CD8-positive, alpha-beta memory T cell (primary cell): ENCODE data around the gene MAPK14. TPM values are rescaled to one million over a fixed set of nuclear protein-coding genes. Genes with fewer than 3 reads are reported as not detected.
A peak's percentile ranks its signal among the peaks of the same experiment; 100 is the strongest.

Experiments
- CTCF ChIA-PET: fragments of 350-600 bp; sonication (Branson Sonifier 250); formaldehyde crosslinking; loops from one replicate; lab custom pipeline; 2021; ENCODE audit warnings: antibody characterized with exemption; lab: Charles Lee
- POLR2A ChIA-PET: fragments of 350-600 bp; sonication (Branson Sonifier 250); formaldehyde crosslinking; loops from one replicate; lab custom pipeline; 2021; ENCODE audit warnings: antibody characterized with exemption; lab: Charles Lee
- DNase-seq, 5 donors: peaks; one replicate each; pipeline versions ENCODE4 v3.0.0 to v3.0.0-alpha.2; 2020 to 2022; ENCODE audit warnings: mixed read lengths in 1 of 5
- H3K27ac ChIP-seq: one replicate; pipeline ENCODE4 v1.7.0; 2013; ENCODE audit warnings: low read depth, mild to moderate bottlenecking, low read length, moderate library complexity
- H3K27me3 ChIP-seq: 2 replicates; pipeline ENCODE4 v1.7.0; 2013; ENCODE audit warnings: low read length, mild to moderate bottlenecking; ENCODE audit not compliant: insufficient read depth, poor library complexity, severe bottlenecking
- H3K36me3 ChIP-seq: 2 replicates; pipeline ENCODE4 v1.7.0; 2013; ENCODE audit warnings: mild to moderate bottlenecking, low read length, moderate library complexity; ENCODE audit not compliant: insufficient read depth
- H3K4me1 ChIP-seq: 2 replicates; pipeline ENCODE4 v1.7.0; 2013; ENCODE audit warnings: mild to moderate bottlenecking, low read length, moderate library complexity; ENCODE audit not compliant: insufficient read depth
- H3K4me3 ChIP-seq: 2 replicates; pipeline ENCODE4 v1.7.0; 2013; ENCODE audit warnings: mild to moderate bottlenecking, low read length
- H3K9me3 ChIP-seq: 2 replicates; pipeline ENCODE4 v1.7.0; 2013; ENCODE audit warnings: mild to moderate bottlenecking, low read length
- H3K27ac Mint-ChIP-seq, 8 donors: one replicate each; pipeline ENCODE4 v1.8.0; 2020 to 2021; ENCODE audit warnings: mixed read lengths in 8 of 8, mild to moderate bottlenecking in 6 of 8, inconsistent platforms in 3 of 8, moderate library complexity in 3 of 8
- H3K27me3 Mint-ChIP-seq, 2 donors: one replicate each; pipeline ENCODE4 v1.8.0; 2020 to 2021; ENCODE audit warnings: mixed read lengths in 2 of 2, mild to moderate bottlenecking in 1 of 2, moderate library complexity in 1 of 2
- H3K36me3 Mint-ChIP-seq, 3 donors: one replicate each; pipeline ENCODE4 v1.8.0; 2020 to 2021; ENCODE audit warnings: mixed read lengths in 3 of 3, inconsistent platforms in 1 of 3, mild to moderate bottlenecking in 1 of 3
- H3K4me1 Mint-ChIP-seq, 3 donors: one replicate each; pipeline ENCODE4 v1.8.0; 2020 to 2021; ENCODE audit warnings: mixed read lengths in 3 of 3, inconsistent platforms in 1 of 3, mild to moderate bottlenecking in 1 of 3
- H3K4me3 Mint-ChIP-seq, 7 donors: one replicate each; pipeline ENCODE4 v1.8.0; 2020 to 2021; ENCODE audit warnings: mixed read lengths in 7 of 7, mild to moderate bottlenecking in 6 of 7, moderate library complexity in 4 of 7, inconsistent platforms in 2 of 7
- H3K9me3 Mint-ChIP-seq, 5 donors: one replicate each; pipeline ENCODE4 v1.8.0; 2020 to 2022; ENCODE audit warnings: mixed read lengths in 5 of 5, mild to moderate bottlenecking in 3 of 5, moderate library complexity in 2 of 5, inconsistent platforms in 1 of 5
- polyA plus RNA-seq: library from polyadenylated mRNA; unstranded; fragments of 300-500 nt; fragmentation: Illumina TruSeq; gene quantifications from one replicate; pipeline ENCODE4 v1.2.3, GENCODE V29; 2021
- total RNA-seq, 2 experiments: library from RNA; stranded (reverse); gene quantifications; one replicate each; pipeline ENCODE4 v1.2.3, GENCODE V29; 2021

Gene MAPK14
- total and polyA plus RNA-seq, 3 experiments from 2014 or later, result 46.5 to 52.5 (median 48.4) TPM

DNA sequence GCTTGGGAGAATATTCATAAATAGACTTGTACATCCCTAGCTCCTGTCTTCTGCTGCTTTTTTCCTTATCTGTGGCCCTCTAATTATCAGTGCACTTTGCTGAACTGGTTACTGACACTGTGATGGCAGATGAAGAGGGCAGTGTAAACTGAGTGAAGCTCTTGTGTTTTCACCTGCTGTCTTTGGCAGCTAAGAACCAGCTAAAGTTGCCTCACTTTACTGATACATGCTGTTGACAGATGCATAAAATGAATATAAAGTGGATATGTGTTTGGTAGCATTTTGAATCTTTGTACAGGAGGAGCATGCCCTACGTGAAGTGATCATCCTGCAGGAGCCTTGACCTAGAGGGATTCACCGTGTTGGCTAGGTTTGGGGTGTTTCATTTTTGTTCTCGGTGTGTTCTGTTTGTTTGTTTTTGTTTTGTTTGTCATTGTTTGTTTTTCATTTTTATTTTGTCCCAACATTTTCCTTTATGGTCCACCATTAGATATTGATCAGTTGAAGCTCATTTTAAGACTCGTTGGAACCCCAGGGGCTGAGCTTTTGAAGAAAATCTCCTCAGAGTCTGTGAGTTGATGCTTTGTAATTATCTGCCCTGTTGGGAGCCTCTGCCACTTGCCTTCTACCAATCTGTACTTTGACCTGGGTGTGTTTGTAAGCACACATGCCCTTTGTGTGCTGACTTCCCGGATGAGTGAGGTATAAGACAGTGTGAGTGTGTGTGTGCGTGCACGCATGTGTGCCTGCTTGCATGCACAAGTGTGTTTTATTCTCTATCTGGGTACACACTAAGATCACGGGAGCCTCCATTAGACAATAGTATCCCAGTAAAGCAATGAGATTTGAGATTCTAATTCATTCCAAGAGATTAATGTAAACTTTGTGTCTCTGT is 68.1 kb downstream of the MAPK14 start:
- ChIA-PET POLR2A (interaction anchor here (1.1 to 2.3 kb wide), 2 partner anchors 25 to 68 kb away, joined by 10 to 22 read pairs; partner anchors contain the start of gene MAPK14), CTCF (interaction anchor here (0.7 to 4.4 kb wide), 31 partner anchors 9 to 693 kb away, joined by 3 to 81 read pairs (median 5); partner anchors contain the start of genes BRPF3 and MAPK14)
- peak overlapping the region; percentile 29 to 88 (median 63) for H3K27ac Mint-ChIP-seq
- no peak overlapping the region for H3K4me3 Mint-ChIP-seq
- no peaks in the 10 kb centered on the region for H3K27me3 Mint-ChIP-seq
- DNase-seq, result no peak
- Histone ChIP-seq H3K4me1 (peaks cover 35% of the 10 kb centered on the region), H3K4me3 (no peak overlapping the region), H3K27ac (no peak overlapping the region), H3K9me3 (no peaks in the 10 kb centered on the region), H3K27me3 (no peaks in the 10 kb centered on the region), H3K36me3 (peaks cover 4% of the 10 kb centered on the region)
- peaks cover 41 to 55% (median 42%) of the 10 kb centered on the region in 3 donors for H3K4me1 Mint-ChIP-seq
- peaks cover 0 to 38% (median 2%) of the 10 kb centered on the region in 3 donors for H3K36me3 Mint-ChIP-seq
- H3K9me3 Mint-ChIP-seq, result no peaks in the 10 kb centered on the region

GRCh38 chr6:36098253-36098919 is 70.8 kb downstream of the MAPK14 start:
- peaks cover under 1% of the 10 kb centered on the region for H3K36me3 ChIP-seq
- no peak overlapping the region for H3K4me3 ChIP-seq
- H3K9me3 Mint-ChIP-seq, result no peaks in the 10 kb centered on the region
- ChIA-PET CTCF (interaction anchor here (4.4 kb wide), 1 partner anchor 71 kb away, joined by 81 read pairs; the partner anchor contains the start of gene MAPK14), POLR2A (no interaction called here)
- H3K27ac ChIP-seq, result no peak overlapping the region
- no peaks in the 10 kb centered on the region for H3K9me3 ChIP-seq
- peaks cover 45% of the 10 kb centered on the region for H3K4me1 ChIP-seq
- peak overlapping the region in 2 of 7 donors; percentile 76 to 78 for H3K4me3 Mint-ChIP-seq
- H3K27me3 Mint-ChIP-seq, result no peaks in the 10 kb centered on the region
- H3K27me3 ChIP-seq, result no peaks in the 10 kb centered on the region
- no peak for DNase-seq
- H3K4me1 Mint-ChIP-seq, result peaks cover 58 to 70% (median 63%) of the 10 kb centered on the region in 3 donors
- peak overlapping the region in 7 of 8 donors; percentile 70 to 96 (median 87) for H3K27ac Mint-ChIP-seq
- H3K36me3 Mint-ChIP-seq, result peaks cover 0 to 35% (median 2%) of the 10 kb centered on the region in 3 donors

- CTCF ChIA-PET, result interaction anchor here (1.3 to 2.0 kb wide), 2 partner anchors 11 to 71 kb away, joined by 3 to 8 read pairs; partner anchors contain the start of gene MAPK14
- Mint-ChIP-seq H3K4me1 (peaks cover 62 to 72% (median 68%) of the 10 kb centered on the region in 3 donors), H3K9me3 (no peaks in the 10 kb centered on the region), H3K27me3 (no peaks in the 10 kb centered on the region), H3K36me3 (peaks cover 0 to 42% (median 6%) of the 10 kb centered on the region in 3 donors), H3K4me3 (peak overlapping the region; percentile 32 to 86 (median 76)), H3K27ac (peak overlapping the region; percentile 65 to 96 (median 90))
- Histone ChIP-seq H3K27ac (no peak overlapping the region), H3K36me3 (peaks cover 4% of the 10 kb centered on the region), H3K4me1 (peaks cover 45% of the 10 kb centered on the region), H3K9me3 (no peaks in the 10 kb centered on the region), H3K4me3 (peak overlapping the region; percentile 12), H3K27me3 (no peaks in the 10 kb centered on the region)
- POLR2A ChIA-PET, result interaction anchor here (0.5 to 1.2 kb wide), 2 partner anchors 33 to 126 kb away, joined by 3 to 4 read pairs; no protein-coding TSS in a partner anchor
- peak in 1 of 5 donors; percentile 27 for DNase-seq
Measured at GRCh38 chr6:36098920-36099647, 71.5 kb downstream of the MAPK14 start.

GRCh38 chr6:36099869-36100483 is 72.4 kb downstream of the MAPK14 start:
- H3K4me1 Mint-ChIP-seq, result peaks cover 57 to 68% (median 63%) of the 10 kb centered on the region in 3 donors
- no peaks in the 10 kb centered on the region for H3K27me3 ChIP-seq
- ChIA-PET POLR2A (interaction anchor here (1.2 to 1.4 kb wide), 3 partner anchors 21 to 71 kb away, joined by 3 to 13 read pairs (median 4); no protein-coding TSS in a partner anchor), CTCF (interaction anchor here (1.3 to 6.2 kb wide), 5 partner anchors 11 to 95 kb away, joined by 3 to 33 read pairs (median 4); partner anchors contain the start of gene MAPK14)
- H3K9me3 Mint-ChIP-seq, result no peaks in the 10 kb centered on the region
- DNase-seq, result peak in 4 of 5 donors; percentile 16 to 69 (median 66)
- H3K9me3 ChIP-seq, result no peaks in the 10 kb centered on the region
- peaks cover 40% of the 10 kb centered on the region for H3K4me1 ChIP-seq
- H3K27ac ChIP-seq, result no peak overlapping the region
- peaks cover 0 to 49% (median 6%) of the 10 kb centered on the region in 3 donors for H3K36me3 Mint-ChIP-seq
- peak overlapping the region; percentile 32 to 86 (median 76) for H3K4me3 Mint-ChIP-seq
- peak overlapping the region; percentile 12 for H3K4me3 ChIP-seq
- no peaks in the 10 kb centered on the region for H3K27me3 Mint-ChIP-seq
- peaks cover 4% of the 10 kb centered on the region for H3K36me3 ChIP-seq
- peak overlapping the region; percentile 65 to 96 (median 90) for H3K27ac Mint-ChIP-seq

- peaks cover 4% of the 10 kb centered on the region for H3K36me3 ChIP-seq
- Mint-ChIP-seq H3K9me3 (no peaks in the 10 kb centered on the region), H3K36me3 (peaks cover 0 to 51% (median 6%) of the 10 kb centered on the region in 3 donors), H3K27ac (peak overlapping the region in 7 of 8 donors; percentile 21 to 87 (median 47)), H3K4me3 (no peak overlapping the region), H3K4me1 (peaks cover 49 to 62% (median 54%) of the 10 kb centered on the region in 3 donors), H3K27me3 (no peaks in the 10 kb centered on the region)
- H3K27me3 ChIP-seq, result no peaks in the 10 kb centered on the region
- CTCF ChIA-PET, result interaction anchor here (1.1 to 6.2 kb wide), 3 partner anchors 9 to 25 kb away, joined by 3 to 33 read pairs (median 3); no protein-coding TSS in a partner anchor
- POLR2A ChIA-PET, result interaction anchor here (0.7 to 0.9 kb wide), 2 partner anchors 9 to 38 kb away, joined by 3 read pairs; no protein-coding TSS in a partner anchor
- H3K4me3 ChIP-seq, result no peak overlapping the region
- H3K27ac ChIP-seq, result no peak overlapping the region
- peaks cover 32% of the 10 kb centered on the region for H3K4me1 ChIP-seq
- DNase-seq, result no peak
- no peaks in the 10 kb centered on the region for H3K9me3 ChIP-seq
Measured at GRCh38 chr6:36101691-36102090, 74.1 kb downstream of the MAPK14 start.

DNA sequence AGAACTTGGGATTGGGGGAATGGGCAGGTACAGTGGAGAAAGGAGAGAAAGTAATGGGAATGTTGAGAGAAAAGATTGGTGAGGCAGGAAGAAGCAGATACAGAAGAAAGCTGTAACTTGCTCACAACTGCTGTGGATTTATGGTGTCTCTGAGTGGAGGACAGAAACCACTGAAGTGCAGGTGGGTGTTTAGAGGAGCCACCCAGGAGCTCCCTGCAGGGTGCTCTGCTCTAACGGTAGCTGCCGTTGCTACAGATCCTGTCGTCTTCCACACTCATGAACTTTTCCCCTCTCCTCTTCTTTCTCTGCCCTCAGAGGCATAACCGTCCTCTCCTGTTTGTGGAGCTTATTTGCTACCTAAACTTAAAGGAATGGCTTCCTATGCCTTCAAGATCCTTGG is 75.2 kb downstream of the MAPK14 start:
- no peak overlapping the region for H3K4me3 Mint-ChIP-seq
- H3K4me1 Mint-ChIP-seq, result peaks cover 49 to 61% (median 56%) of the 10 kb centered on the region in 3 donors
- H3K9me3 Mint-ChIP-seq, result no peaks in the 10 kb centered on the region
- Histone ChIP-seq H3K27me3 (no peaks in the 10 kb centered on the region), H3K9me3 (no peaks in the 10 kb centered on the region), H3K36me3 (peaks cover 8% of the 10 kb centered on the region), H3K27ac (no peak overlapping the region), H3K4me1 (peaks cover 38% of the 10 kb centered on the region), H3K4me3 (no peak overlapping the region)
- peaks cover 4 to 51% (median 6%) of the 10 kb centered on the region in 3 donors for H3K36me3 Mint-ChIP-seq
- CTCF ChIA-PET, result interaction anchor here (1.8 to 6.2 kb wide), 3 partner anchors 7 to 75 kb away, joined by 9 to 33 read pairs (median 18); partner anchors contain the start of gene MAPK14
- peak overlapping the region in 6 of 8 donors; percentile 47 to 89 (median 77) for H3K27ac Mint-ChIP-seq
- POLR2A ChIA-PET, result interaction anchor here (1.0 kb wide), 1 partner anchor 18 kb away, joined by 8 read pairs; no protein-coding TSS in a partner anchor
- H3K27me3 Mint-ChIP-seq, result no peaks in the 10 kb centered on the region
- no peak for DNase-seq
